ENCODE measurements around the gene CALHM4.

GRCh38 chr6:116507324-116507723 is 46.2 kb upstream of the CALHM4 start:
- no peak for TF ChIP-seq POLR2A (IDR thresholded peaks at IDR 0.05; ENCODE audit: low read depth, low read length)
- no peak for TF ChIP-seq SPI1 (IDR thresholded peaks at IDR 0.05; ENCODE audit: low read depth, low read length)
- TF ChIP-seq POLR2AphosphoS5 (IDR thresholded peaks at IDR 0.05; ENCODE audit: low read depth, low read length), result no peak
- no peak for TF ChIP-seq TAF1 (IDR thresholded peaks at IDR 0.05; ENCODE audit: low read depth, low read length)
